ENCODE data around the gene UBTF. TPM values are rescaled to one million over a fixed set of nuclear protein-coding genes. Genes with fewer than 3 reads are reported as not detected.

The UBTF gene
- total RNA-seq, 3 donors from 2014 or later: 50.1 to 65.1 (median 60.6) TPM

DNA sequence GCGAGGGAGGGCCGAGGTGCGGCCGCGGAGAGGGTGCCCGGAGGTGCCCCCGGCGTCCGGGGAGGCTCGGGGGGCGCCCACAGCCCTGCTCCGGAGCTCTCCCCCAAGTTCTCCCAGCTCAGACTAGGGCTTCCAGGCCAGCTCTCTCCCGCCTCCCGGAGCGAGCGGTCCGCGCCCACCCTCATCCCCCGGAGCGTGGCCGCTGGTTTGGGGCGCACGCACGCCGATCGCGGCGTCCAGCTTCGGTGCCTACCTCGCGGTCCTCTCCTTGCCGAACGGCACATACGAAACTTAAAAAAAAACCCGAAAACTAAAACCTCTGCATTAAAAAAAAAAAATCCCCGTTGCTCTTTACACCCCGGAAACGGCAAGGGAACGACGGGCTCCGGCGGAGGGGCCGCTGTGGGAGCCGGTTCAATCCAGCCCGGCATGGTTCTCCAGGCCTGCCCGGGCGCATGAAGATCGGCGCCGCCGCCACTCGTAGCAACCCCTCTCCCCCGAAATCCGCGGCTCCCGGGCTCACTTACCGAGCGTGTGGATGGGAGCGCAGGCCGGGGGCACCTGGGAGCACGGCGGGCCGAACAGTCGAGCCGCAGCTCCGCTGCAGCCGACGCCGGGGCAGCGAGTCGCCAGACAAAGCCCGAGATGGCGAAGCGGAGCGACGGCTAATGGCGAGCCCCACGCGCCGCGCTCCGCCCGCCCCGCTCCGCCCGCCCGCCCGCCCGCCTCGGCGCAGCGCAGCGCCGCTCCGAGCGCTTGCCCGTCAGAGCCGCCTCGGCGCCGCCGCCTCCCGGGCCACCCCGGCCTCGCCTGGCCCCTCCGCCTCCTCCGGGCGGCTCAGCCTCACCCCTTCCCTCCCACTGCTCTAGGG is 973 bp upstream of the UBTF start:
- Histone ChIP-seq H3K4me1 (peaks cover 0 to 21% of the 10 kb centered on the region in 2 donors), H3K9me3 (no peaks in the 10 kb centered on the region), H3K27me3 (no peaks in the 10 kb centered on the region), H3K4me3 (peak overlapping the region; percentile 72 to 79 (median 73)), H3K27ac (peak overlapping the region; percentile 97 to 98), H3K36me3 (no peaks in the 10 kb centered on the region)
- intact Hi-C loops (cut with DNase I; ENCODE audit: low total_unique reads): no loop called here
- peak in 1 of 2 donors; percentile 56 for DNase-seq (ENCODE audit: low spot score in 2 of 2)
- TF ChIP-seq POLR2AphosphoS5 (IDR thresholded peaks at IDR 0.05) (peak in 1 of 3 donors; percentile 29), POLR2A (IDR thresholded peaks at IDR 0.05) (no peak)

DNA sequence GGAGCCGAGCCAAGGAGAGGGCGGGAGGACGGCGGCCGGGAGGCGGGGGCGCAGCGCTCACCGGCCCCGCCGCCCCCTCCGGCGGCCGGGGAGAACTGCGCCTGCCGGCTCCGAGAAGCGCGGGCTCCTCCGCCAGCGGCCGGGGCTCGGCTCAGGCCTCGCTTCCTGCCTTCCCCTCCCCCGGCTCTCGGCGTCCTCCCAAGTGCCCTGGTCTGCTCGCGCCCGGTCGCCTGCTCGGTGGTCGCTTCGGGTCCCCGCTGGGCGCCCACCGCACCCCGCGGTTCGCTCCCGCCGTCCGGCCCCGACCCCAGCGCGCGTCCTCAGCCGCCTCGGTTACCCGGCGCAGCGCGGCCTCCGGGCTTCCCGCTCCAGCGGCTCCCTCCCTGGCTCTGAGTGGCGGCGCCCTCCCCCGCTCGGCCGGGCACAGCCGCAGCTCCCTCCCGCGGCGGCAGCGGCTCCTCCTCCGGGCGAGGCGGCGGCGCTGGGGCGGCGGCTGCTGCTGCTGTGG is 313 bp downstream of the UBTF start:
- intact Hi-C loops (cut with DNase I; ENCODE audit: low total_unique reads): loop anchor here (5.0 kb wide), 1 partner anchor 1997 kb away; no protein-coding TSS in a partner anchor
- H3K36me3 ChIP-seq: no peaks in the 10 kb centered on the region
- H3K4me3 ChIP-seq: peak overlapping the region; percentile 72 to 79 (median 73)
- DNase-seq (ENCODE audit: low spot score in 2 of 2): peak; percentile 49 to 65
- TF ChIP-seq POLR2AphosphoS5 (IDR thresholded peaks at IDR 0.05) (peak in 1 of 3 donors; percentile 13), POLR2A (IDR thresholded peaks at IDR 0.05) (no peak)
- TF ChIP-seq, protein P1, sequence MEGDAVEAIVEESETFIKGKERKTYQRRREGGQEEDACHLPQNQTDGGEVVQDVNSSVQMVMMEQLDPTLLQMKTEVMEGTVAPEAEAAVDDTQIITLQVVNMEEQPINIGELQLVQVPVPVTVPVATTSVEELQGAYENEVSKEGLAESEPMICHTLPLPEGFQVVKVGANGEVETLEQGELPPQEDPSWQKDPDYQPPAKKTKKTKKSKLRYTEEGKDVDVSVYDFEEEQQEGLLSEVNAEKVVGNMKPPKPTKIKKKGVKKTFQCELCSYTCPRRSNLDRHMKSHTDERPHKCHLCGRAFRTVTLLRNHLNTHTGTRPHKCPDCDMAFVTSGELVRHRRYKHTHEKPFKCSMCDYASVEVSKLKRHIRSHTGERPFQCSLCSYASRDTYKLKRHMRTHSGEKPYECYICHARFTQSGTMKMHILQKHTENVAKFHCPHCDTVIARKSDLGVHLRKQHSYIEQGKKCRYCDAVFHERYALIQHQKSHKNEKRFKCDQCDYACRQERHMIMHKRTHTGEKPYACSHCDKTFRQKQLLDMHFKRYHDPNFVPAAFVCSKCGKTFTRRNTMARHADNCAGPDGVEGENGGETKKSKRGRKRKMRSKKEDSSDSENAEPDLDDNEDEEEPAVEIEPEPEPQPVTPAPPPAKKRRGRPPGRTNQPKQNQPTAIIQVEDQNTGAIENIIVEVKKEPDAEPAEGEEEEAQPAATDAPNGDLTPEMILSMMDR (IDR thresholded peaks at IDR 0.05): peak in 2 of 3 donors; percentile 12 to 75
- H3K9me3 ChIP-seq: no peaks in the 10 kb centered on the region
- peaks cover 0 to 21% of the 10 kb centered on the region in 2 donors for H3K4me1 ChIP-seq
- peak overlapping the region; percentile 97 to 98 for H3K27ac ChIP-seq
- H3K27me3 ChIP-seq: no peaks in the 10 kb centered on the region

DNA sequence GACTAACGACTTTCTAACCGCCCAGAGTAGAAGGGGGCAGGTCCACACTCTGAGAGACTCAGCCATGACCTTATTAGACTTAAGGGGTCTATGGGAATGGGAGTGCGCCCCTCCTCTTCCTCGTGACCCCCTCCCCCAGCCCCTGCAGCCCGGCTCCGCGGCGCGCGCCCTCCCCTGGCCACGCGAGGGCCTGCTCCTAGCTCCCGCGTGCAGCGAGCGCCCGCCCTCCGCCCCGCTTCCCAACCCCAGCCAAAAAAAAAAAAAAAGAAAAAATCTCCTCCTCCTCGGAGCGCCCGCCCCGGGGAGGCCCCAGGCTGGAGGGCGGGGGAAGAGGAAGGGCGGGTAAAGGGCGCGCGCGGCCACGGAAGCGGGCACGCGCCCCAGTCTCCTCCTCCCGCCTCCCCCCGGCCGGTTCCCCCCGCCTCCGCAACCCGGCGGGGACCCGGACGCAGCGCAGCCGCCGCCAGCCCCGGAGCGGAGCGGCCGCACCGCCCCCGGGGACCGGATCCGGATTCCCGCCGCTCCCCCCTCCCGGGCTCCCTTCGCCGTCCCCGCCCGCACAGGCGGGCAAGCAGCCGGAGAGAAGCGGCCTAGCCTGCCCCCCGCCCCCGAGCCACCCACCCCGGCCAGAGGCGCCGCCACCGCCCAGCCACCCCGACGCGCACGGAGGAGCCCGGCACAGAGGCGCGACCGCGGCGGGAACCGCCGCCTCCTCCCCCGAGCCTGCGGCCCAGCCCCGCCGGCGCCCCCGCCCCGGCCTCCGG is 949 bp downstream of the UBTF start:
- Histone ChIP-seq H3K4me1 (peaks cover 0 to 21% of the 10 kb centered on the region in 2 donors), H3K9me3 (no peaks in the 10 kb centered on the region), H3K4me3 (peak overlapping the region; percentile 72 to 79 (median 73)), H3K27me3 (no peaks in the 10 kb centered on the region), H3K27ac (peak overlapping the region; percentile 97 to 98), H3K36me3 (no peaks in the 10 kb centered on the region)
- DNase-seq (ENCODE audit: low spot score in 2 of 2): peak; percentile 80 to 84
- intact Hi-C loops (cut with DNase I; ENCODE audit: low total_unique reads): loop anchor here (5.0 kb wide), 1 partner anchor 1996 kb away; no protein-coding TSS in a partner anchor
- TF ChIP-seq POLR2AphosphoS5 (IDR thresholded peaks at IDR 0.05) (peak in 2 of 3 donors; percentile 23 to 47), POLR2A (IDR thresholded peaks at IDR 0.05) (no peak)
- TF ChIP-seq, protein P1 (IDR thresholded peaks at IDR 0.05): peak; percentile 12 to 43 (median 34)

DNA sequence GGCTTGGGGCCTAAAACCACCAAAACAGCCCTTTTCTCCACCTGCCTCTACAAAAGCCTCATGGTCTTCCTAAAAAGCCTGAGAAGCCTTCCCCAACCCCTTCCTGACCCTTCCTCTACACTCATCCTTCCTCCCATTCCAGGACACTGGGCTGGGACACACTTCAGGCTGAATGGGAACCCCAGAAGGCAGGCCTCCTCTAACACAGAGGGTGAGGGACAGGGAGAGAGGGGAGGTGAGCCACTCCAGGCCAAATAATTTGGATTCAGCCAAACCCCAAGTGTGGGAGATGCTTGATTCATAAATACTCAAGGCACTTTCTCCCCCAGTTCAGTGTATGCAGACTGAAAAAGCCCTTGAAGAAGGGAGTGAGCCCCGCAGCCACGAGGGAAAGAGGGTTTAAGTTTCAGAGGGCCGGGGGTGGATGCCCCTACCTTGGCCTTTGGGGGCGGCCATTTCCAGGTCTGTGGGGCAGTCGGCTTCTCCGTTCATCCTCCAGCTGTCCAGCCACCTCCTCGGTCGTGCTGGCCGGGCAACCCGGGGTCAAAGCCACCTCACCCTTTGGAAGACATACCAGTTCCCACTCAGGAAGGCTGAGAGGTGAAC is 1.6 kb downstream of the UBTF start:
- Histone ChIP-seq H3K27ac (peak overlapping the region; percentile 97 to 98), H3K4me1 (peaks cover 0 to 18% of the 10 kb centered on the region in 2 donors), H3K27me3 (no peaks in the 10 kb centered on the region), H3K36me3 (no peaks in the 10 kb centered on the region), H3K4me3 (peak overlapping the region; percentile 72 to 79 (median 73)), H3K9me3 (no peaks in the 10 kb centered on the region)
- DNase-seq (ENCODE audit: low spot score in 2 of 2): no peak
- TF ChIP-seq, protein P1 (IDR thresholded peaks at IDR 0.05): no peak
- TF ChIP-seq POLR2AphosphoS5 (IDR thresholded peaks at IDR 0.05) (no peak), POLR2A (IDR thresholded peaks at IDR 0.05) (no peak)
- intact Hi-C loops (cut with DNase I; ENCODE audit: low total_unique reads): loop anchor here (5.0 kb wide), 1 partner anchor 1996 kb away; no protein-coding TSS in a partner anchor

DNA sequence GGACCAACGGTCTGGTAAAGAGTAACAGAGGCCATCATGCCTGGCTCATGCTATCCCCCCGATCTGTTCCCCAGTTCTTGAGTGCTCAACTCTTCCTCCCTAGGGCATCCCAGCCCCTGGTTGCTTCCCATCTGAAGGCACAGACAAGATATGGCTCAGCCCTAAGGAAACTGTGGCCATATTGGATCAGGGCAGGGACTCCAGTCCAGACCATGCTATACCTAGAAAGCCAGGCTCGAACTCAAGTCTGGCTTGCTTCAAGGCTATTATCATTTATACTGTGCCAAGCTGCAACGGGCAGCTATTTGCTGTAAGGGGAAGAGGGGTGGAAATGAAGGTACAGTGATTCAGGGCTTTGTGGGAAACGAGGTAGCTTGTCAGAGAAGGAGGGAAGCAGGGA is 2.8 kb downstream of the UBTF start:
- Histone ChIP-seq H3K27me3 (no peaks in the 10 kb centered on the region), H3K4me1 (peaks cover 0 to 14% of the 10 kb centered on the region in 2 donors), H3K27ac (no peak overlapping the region), H3K4me3 (no peak overlapping the region), H3K36me3 (no peaks in the 10 kb centered on the region), H3K9me3 (no peaks in the 10 kb centered on the region)
- no peak for TF ChIP-seq POLR2A (IDR thresholded peaks at IDR 0.05)
- TF ChIP-seq, protein P1 (IDR thresholded peaks at IDR 0.05): no peak
- no peak for TF ChIP-seq POLR2AphosphoS5 (IDR thresholded peaks at IDR 0.05)
- no peak for DNase-seq (ENCODE audit: low spot score in 2 of 2)
- intact Hi-C loops (cut with DNase I; ENCODE audit: low total_unique reads): loop anchor here (5.0 kb wide), 1 partner anchor 1994 kb away; no protein-coding TSS in a partner anchor

All from breast epithelium (tissue), 4 donors.